VCaP (cell line): ENCODE results near the gene CABLES1.
"Not testable (repeated sequence)": the region's sequence is repeated elsewhere in the genome, so short reads cannot be mapped to it uniquely, and the experiment has no call there.

Experiments used
- H3K27ac ChIP-seq: fragments of 450-650 bp; 2 replicates; pipeline ENCODE4 v1.5.1; 2017
- TF ChIP-seq, protein P1 (sequence below): fragments of 450-650 bp; conservative IDR thresholded peaks from 2 replicates; pipeline ENCODE4 v1.5.1; 2017; ENCODE audit warnings: mild to moderate bottlenecking, moderate library complexity

The CABLES1 gene

GRCh38 chr18:23238651-23239349 is 103.5 kb downstream of the CABLES1 start:
- H3K27ac ChIP-seq = peak overlapping the region; percentile 41; the same call in 1 of the 2 replicates
- TF ChIP-seq, protein P1, sequence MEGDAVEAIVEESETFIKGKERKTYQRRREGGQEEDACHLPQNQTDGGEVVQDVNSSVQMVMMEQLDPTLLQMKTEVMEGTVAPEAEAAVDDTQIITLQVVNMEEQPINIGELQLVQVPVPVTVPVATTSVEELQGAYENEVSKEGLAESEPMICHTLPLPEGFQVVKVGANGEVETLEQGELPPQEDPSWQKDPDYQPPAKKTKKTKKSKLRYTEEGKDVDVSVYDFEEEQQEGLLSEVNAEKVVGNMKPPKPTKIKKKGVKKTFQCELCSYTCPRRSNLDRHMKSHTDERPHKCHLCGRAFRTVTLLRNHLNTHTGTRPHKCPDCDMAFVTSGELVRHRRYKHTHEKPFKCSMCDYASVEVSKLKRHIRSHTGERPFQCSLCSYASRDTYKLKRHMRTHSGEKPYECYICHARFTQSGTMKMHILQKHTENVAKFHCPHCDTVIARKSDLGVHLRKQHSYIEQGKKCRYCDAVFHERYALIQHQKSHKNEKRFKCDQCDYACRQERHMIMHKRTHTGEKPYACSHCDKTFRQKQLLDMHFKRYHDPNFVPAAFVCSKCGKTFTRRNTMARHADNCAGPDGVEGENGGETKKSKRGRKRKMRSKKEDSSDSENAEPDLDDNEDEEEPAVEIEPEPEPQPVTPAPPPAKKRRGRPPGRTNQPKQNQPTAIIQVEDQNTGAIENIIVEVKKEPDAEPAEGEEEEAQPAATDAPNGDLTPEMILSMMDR = no peak

GRCh38 chr18:23239350-23239692 is 104.0 kb downstream of the CABLES1 start:
- H3K27ac ChIP-seq = no peak overlapping the region
- TF ChIP-seq, protein P1 = no peak

DNA sequence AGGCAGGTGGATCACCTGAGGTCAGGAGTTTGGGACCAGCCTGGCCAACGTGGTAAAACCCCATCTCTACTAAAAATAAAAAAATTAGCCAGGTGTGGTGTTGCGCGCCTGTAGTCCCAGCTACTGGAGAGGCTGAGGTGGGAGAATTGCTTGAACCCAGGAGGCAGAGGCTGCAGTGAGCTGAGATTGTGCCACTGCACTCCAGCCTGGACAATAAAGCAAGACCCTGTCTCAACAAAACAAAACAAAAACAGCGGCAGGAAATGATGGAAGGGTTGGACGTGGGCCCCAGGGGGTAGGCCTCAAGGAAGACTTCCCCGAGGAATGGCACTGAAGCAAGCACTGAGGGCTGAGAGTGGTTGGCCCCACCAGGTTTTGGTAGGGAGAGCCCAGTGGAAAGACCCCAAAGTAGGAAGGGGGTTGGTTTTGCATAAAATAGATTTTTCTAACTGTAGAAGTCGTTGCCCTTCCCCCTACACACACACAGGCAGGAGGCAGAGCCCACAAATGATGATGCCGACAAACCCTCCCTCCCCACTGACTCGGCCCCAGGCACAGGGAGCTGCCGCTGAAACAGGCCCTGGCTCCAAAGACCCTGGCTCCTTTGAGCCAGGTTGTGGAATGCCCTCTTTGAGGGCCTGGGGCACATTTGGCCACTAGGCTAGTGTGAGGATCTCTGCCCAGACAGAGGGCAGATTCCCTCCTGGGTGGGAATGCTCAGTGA is 104.8 kb downstream of the CABLES1 start:
- TF ChIP-seq, protein P1 = no peak
- H3K27ac ChIP-seq = no peak overlapping the region

GRCh38 chr18:23240609-23240930 is 105.3 kb downstream of the CABLES1 start:
- TF ChIP-seq, protein P1 = no peak
- no peak overlapping the region for H3K27ac ChIP-seq

- not testable (repeated sequence) for H3K27ac ChIP-seq
These were observed 106.7 kb downstream of the CABLES1 start for GRCh38 chr18:23241833-23242496.

DNA sequence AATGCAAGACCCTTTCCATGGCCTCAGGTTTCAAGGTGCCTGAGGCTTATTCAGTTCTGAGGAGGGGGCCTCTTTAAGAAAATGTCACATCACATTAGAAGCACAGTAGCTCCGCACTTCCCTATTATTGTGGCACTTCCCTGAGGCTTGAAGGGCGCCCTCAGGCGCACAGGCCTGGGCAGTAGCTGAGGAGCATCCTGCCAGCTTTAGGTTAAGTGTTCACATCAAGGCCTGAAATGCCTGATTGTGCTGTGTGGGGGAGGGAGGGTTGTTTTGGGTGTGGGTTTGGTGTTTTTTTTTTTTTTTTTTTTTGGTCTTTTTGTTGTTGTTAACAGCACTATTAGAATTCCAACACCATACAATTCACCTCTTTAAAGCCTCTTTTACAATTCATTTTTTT is 107.9 kb downstream of the CABLES1 start:
- TF ChIP-seq, protein P1 = no peak
- H3K27ac ChIP-seq = no peak overlapping the region

DNA sequence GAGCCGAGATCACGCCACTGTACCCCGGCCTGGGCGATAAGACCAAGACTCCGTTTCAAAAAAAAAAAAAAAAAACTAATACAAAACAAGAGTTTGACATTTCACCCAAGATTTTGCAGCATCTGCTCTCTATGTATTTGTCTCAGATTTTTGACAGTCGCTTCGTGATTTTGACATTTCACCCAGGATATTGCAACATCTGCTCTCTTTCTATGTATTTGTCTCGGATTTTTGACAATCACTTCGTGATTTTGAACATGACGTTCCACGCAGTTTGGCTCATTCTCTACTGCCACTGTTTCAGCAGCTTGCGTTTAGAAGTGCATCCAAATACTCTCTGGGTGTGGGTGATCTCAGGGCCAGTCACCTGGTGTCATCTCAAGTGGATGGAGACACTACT is 108.5 kb downstream of the CABLES1 start:
- no peak overlapping the region for H3K27ac ChIP-seq
- TF ChIP-seq, protein P1 = no peak

GRCh38 chr18:23244401-23244800 is 109.1 kb downstream of the CABLES1 start:
- TF ChIP-seq, protein P1 = no peak
- H3K27ac ChIP-seq = no peak overlapping the region
